Stimulated activated effector memory CD8-positive, alpha-beta T cell treated with anti-CD3 and anti-CD28 coated beads, Interleukin-12 subunit alpha, Interleukin-12 subunit beta, amount 100 ng/mL, for 72 hours (primary cell): ENCODE data around the gene ATAD5.
A peak's percentile ranks its signal among the peaks of the same experiment; 100 is the strongest.
"Not testable (repeated sequence)": the region's sequence is repeated elsewhere in the genome, so short reads cannot be mapped to it uniquely, and the experiment has no call there.

Experiments used
- ATAC-seq: fragments of 150-1000 bp; cut with Tn5 transposase; 2 replicates; pipeline ENCODE4 v1.10.0; 2021
- DNase-seq, 2 donors: peaks; one replicate each; pipeline ENCODE4 v3.0.0; 2021 to 2022; ENCODE audit warnings: low spot score in 2 of 2
- H3K27ac Mint-ChIP-seq: one replicate; pipeline ENCODE4 v1.8.0; 2022; ENCODE audit warnings: mild to moderate bottlenecking, mixed read lengths
- H3K36me3 Mint-ChIP-seq: one replicate; pipeline ENCODE4 v1.8.0; 2022; ENCODE audit warnings: mild to moderate bottlenecking, mixed read lengths
- H3K4me1 Mint-ChIP-seq: one replicate; pipeline ENCODE4 v1.8.0; 2022; ENCODE audit warnings: mixed read lengths
- H3K4me3 Mint-ChIP-seq: one replicate; pipeline ENCODE4 v1.8.0; 2022; ENCODE audit warnings: mild to moderate bottlenecking, mixed read lengths
- H3K9me3 Mint-ChIP-seq: one replicate; pipeline ENCODE4 v1.8.0; 2022; ENCODE audit warnings: mixed read lengths

The ATAD5 gene

DNA sequence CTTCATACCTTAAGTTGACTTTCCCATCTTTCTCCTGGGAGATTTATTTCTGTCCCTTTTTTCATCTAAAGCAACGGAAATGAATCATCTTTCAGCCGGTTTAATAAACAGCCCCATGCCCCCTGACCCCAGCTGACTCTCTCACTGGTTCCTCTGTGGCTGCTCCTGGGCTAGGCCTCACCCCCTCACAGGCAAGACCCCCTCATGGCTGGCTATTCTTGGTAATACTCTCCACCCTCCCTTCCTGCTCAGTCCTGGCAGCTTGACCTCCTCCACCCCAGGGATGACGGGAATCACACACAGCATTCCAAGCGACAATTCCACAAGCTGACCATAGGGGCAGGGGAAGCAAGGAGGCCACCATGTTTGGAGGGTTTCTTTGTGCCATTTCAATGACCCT is 88.5 kb downstream of the ATAD5 start:
- H3K36me3 Mint-ChIP-seq, result no peaks in the 10 kb centered on the region
- H3K9me3 Mint-ChIP-seq, result no peaks in the 10 kb centered on the region
- peaks cover 9% of the 10 kb centered on the region for H3K4me1 Mint-ChIP-seq
- ATAC-seq, result no peak
- no peak overlapping the region for H3K27ac Mint-ChIP-seq
- H3K4me3 Mint-ChIP-seq, result no peak overlapping the region
- DNase-seq, result no peak

DNA sequence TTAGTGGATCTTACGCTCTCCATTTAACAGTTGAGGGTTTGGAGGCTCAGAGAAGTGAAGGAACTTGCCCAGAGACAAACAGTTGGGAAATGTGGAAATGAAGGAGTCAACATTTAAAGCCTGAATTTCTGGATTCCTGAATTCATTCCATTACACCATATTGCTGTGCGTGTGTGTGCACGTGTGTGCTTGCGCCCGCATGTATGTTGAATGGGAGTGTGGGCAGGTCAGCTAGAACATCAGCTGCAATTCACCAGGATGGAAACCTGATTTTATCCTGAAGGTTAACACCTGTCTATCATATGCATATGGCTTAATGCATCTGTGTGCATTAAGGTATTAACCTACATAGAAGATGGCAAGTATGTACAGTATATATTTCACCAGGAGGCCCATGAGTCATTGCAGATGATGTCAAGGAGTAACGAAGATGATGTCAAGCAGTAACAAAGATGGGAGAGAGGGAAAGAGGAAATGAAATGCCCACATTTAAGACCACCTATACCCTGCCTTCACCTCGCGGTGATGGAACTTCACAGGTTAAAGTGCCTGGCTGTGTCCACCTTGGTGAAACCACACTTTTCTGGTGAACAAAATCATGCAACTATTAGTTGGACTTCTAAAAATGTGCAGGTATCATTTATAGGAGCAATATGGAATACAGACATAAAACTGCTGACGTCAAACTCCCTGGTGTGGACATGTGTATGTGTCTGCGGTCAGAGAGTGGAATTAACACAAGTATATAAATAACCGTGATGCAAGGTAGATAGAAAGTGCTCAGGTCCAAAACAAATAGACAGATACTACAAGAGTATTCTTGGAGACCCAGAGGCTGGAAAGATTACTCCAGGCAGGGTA is 89.1 kb downstream of the ATAD5 start:
- no peak for DNase-seq
- no peak overlapping the region for H3K27ac Mint-ChIP-seq
- H3K4me3 Mint-ChIP-seq, result peak overlapping the region; percentile 68
- H3K4me1 Mint-ChIP-seq, result peaks cover 9% of the 10 kb centered on the region
- no peaks in the 10 kb centered on the region for H3K9me3 Mint-ChIP-seq
- ATAC-seq, result no peak
- no peaks in the 10 kb centered on the region for H3K36me3 Mint-ChIP-seq

DNA sequence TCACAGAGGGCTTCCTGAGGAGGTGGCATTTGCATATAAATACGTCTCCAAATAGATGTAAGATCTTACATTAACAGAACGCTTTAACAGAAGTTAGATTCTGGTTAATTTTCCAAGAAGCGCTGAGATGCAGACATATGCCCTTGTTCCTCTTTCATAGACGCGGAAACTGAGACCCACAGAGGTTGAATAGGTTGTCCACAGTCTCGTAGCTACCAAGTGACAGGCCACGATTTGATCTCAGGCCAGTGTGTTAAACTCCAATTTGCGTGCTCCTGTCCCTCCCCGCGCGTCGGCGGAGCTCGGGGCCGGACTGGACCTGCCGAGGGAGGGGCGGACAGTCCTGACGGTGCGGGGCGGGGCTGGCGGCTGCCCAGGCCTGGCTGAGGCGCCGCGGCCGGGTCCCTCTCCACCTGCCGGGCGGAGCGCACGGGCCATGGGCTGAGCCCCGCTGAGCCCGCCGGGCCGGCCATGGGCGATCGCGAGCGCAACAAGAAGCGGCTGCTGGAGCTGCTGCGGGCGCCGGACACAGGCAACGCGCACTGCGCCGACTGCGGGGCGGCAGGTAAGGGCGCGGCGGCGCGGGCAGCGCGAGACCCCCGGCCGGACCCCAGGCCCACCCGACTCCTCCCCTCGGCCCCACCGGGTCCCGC is 89.9 kb downstream of the ATAD5 start, which contains the start of gene ADAP2:
TSS of gene ADAP2 (plus strand) at position 402 of the 653 bp plus-strand sequence. CDS start at position 472, 70 bp downstream.
- DNase-seq (no peak), ATAC-seq (peak; percentile 45)
- H3K4me3 Mint-ChIP-seq, result peak within 1 kb of the TSS; percentile 68
- no peaks in the 10 kb centered on the region for H3K9me3 Mint-ChIP-seq
- no peak within 1 kb of the TSS for H3K27ac Mint-ChIP-seq
- peaks cover 9% of the 10 kb centered on the region for H3K4me1 Mint-ChIP-seq
- H3K36me3 Mint-ChIP-seq, result no peaks in the 10 kb centered on the region

GRCh38 chr17:30922235-30923030 is 90.7 kb downstream of the ATAD5 start:
- H3K4me3 Mint-ChIP-seq, result peak overlapping the region; percentile 68
- no peak overlapping the region for H3K27ac Mint-ChIP-seq
- DNase-seq (peak in 1 of 2 donors; percentile 52), ATAC-seq (peak; percentile 27)
- peaks cover 9% of the 10 kb centered on the region for H3K4me1 Mint-ChIP-seq
- H3K36me3 Mint-ChIP-seq, result no peaks in the 10 kb centered on the region
- no peaks in the 10 kb centered on the region for H3K9me3 Mint-ChIP-seq

- Mint-ChIP-seq H3K9me3 (no peaks in the 10 kb centered on the region), H3K4me1 (peaks cover 9% of the 10 kb centered on the region), H3K36me3 (no peaks in the 10 kb centered on the region), H3K4me3 (no peak overlapping the region), H3K27ac (no peak overlapping the region)
- ATAC-seq, result no peak
- DNase-seq, result no peak
Observed at GRCh38 chr17:30924341-30924740, 92.6 kb downstream of the ATAD5 start.

DNA sequence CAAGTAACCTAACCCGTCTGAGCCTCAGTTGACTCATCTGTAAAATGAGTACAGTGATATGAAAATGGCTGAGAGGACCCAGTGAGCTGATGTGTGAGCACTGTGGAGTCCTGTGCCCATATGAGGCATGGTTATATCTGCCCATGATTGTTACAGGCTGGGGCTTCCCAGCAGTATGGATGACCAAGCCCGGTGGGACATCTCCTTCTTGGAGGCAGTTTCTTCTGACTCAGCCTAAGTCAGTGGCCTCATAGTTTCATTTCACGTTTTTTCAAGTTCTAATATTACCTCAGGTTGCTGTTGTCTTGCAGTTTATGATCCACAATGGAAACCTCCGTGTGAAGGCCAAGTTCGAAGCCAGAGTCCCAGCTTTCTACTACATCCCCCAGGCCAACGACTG is 94.8 kb downstream of the ATAD5 start:
- DNase-seq (no peak), ATAC-seq (peak; percentile 56)
- H3K4me3 Mint-ChIP-seq, result no peak overlapping the region
- H3K36me3 Mint-ChIP-seq, result no peaks in the 10 kb centered on the region
- no peak overlapping the region for H3K27ac Mint-ChIP-seq
- H3K4me1 Mint-ChIP-seq, result peaks cover 9% of the 10 kb centered on the region
- H3K9me3 Mint-ChIP-seq, result no peaks in the 10 kb centered on the region

- Mint-ChIP-seq H3K4me1 (peaks cover 3% of the 10 kb centered on the region), H3K36me3 (no peaks in the 10 kb centered on the region), H3K9me3 (no peaks in the 10 kb centered on the region), H3K4me3 (no peak overlapping the region), H3K27ac (no peak overlapping the region)
- no peak for DNase-seq
- ATAC-seq, result no peak
Observed at GRCh38 chr17:30927756-30928155, 96.0 kb downstream of the ATAD5 start.

DNA sequence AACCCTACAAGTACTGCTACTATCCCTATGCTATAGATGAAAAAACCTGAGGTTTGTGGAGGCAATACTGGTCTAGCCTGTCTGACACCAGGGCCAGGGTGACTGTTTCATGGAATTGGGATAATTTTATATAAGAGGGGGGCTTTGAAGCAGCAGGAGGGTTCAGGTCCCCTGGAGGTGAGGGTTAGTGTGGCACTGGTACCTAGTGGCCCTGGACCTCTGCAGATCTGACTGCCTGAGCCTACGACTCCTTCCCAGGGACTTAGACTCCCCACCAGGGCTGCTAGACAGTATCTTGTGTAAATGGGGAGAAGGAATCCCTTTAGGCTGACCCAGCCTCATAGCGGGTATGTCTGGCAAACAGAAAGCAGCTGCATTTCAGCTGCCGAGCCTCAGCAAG is 96.8 kb downstream of the ATAD5 start:
- Mint-ChIP-seq H3K27ac (no peak overlapping the region), H3K4me3 (no peak overlapping the region), H3K9me3 (no peaks in the 10 kb centered on the region), H3K4me1 (no peaks in the 10 kb centered on the region), H3K36me3 (no peaks in the 10 kb centered on the region)
- DNase-seq, result no peak
- no peak for ATAC-seq

DNA sequence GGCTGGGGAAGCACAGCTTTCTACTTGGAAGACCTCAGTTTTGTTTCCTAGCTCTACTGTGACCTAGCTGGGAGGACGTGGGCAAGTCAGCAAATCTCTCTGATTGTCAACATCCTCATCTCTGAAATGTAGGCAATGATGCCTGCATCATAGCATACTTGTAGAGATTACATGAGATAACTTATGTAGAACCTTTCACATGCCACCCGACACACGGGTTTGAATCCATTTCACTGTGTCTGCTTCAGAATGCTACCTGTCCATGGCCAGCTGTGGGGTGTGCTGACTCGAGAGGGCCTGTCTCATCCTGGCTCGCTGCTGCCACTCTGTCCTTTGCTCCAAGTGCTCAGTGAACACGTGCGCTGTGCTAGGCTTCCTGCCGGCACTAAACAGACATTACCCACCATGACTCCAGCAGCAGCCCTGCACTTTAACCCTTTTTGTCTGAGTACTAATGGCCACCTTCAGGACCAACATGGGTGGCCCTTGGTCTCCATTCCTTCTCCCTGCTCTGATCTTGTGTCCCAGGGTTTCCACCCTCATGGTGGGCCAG is 97.4 kb downstream of the ATAD5 start:
- Mint-ChIP-seq H3K4me3 (no peak overlapping the region), H3K36me3 (no peaks in the 10 kb centered on the region), H3K27ac (no peak overlapping the region), H3K4me1 (no peaks in the 10 kb centered on the region), H3K9me3 (no peaks in the 10 kb centered on the region)
- no peak for DNase-seq
- no peak for ATAC-seq

- H3K27ac Mint-ChIP-seq, ATAC-seq, DNase-seq, H3K4me1 Mint-ChIP-seq, H3K4me3 Mint-ChIP-seq, H3K36me3 Mint-ChIP-seq, H3K9me3 Mint-ChIP-seq: not testable (repeated sequence)
Observed at GRCh38 chr17:30929861-30930260, 98.1 kb downstream of the ATAD5 start.

DNA sequence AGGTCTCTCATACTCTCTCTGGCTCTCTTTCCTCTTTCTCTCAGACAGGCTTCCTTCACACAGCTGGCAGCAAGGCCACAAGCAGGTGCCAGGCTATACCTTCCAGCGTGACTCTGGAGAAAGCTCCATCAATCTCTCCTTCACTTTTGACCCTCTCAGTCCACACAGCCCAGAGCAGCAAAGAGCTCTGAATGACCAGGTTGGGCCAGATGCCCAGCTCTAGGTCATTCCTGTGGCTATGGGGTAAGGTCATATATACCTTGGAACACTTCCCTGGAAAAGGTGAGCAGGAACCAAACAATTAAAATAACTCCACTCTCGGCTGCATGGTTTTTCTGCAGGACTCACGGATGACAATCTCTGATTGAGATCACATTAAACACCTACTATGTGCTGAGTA is 98.7 kb downstream of the ATAD5 start:
- ATAC-seq (no peak), DNase-seq (no peak)
- H3K36me3 Mint-ChIP-seq, result no peaks in the 10 kb centered on the region
- H3K4me3 Mint-ChIP-seq, result no peak overlapping the region
- H3K9me3 Mint-ChIP-seq, result no peaks in the 10 kb centered on the region
- H3K4me1 Mint-ChIP-seq, result no peaks in the 10 kb centered on the region
- H3K27ac Mint-ChIP-seq, result no peak overlapping the region

GRCh38 chr17:30931582-30931981 is 99.8 kb downstream of the ATAD5 start:
- H3K9me3 Mint-ChIP-seq, H3K36me3 Mint-ChIP-seq: not testable (repeated sequence)

DNA sequence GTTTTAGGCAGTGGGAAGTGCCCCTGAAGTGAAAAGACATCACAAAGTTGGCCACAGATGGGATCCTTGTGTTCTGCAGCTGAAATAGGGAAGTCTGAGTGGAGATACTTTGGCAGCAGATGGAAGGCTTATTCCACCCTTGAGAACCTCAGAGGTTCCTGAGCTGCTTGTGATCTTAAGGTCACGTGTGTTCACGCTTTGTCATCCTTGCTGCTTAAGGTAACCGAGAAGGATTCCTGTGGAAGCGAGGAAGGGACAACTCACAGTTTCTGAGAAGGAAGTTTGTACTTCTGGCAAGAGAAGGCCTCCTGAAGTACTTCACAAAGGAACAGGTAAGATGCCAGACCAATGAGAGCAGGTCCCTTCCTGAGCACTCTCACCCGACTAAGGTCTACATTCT is 102.2 kb downstream of the ATAD5 start:
- Mint-ChIP-seq H3K4me3 (no peak overlapping the region), H3K27ac (no peak overlapping the region), H3K9me3 (no peaks in the 10 kb centered on the region), H3K36me3 (no peaks in the 10 kb centered on the region), H3K4me1 (no peaks in the 10 kb centered on the region)
- no peak for DNase-seq
- no peak for ATAC-seq

More at GRCh38 chr17:30931582-30931981, 99.8 kb downstream of the ATAD5 start:
- H3K4me3 Mint-ChIP-seq, H3K4me1 Mint-ChIP-seq, H3K27ac Mint-ChIP-seq, DNase-seq, ATAC-seq: not testable (repeated sequence)

- Mint-ChIP-seq H3K36me3 (no peaks in the 10 kb centered on the region), H3K4me3 (peak overlapping the region; percentile 8), H3K9me3 (no peaks in the 10 kb centered on the region), H3K27ac (peak overlapping the region; percentile 64), H3K4me1 (no peaks in the 10 kb centered on the region)
- no peak for DNase-seq
- no peak for ATAC-seq
Observed at GRCh38 chr17:30939051-30939689, 107.4 kb downstream of the ATAD5 start.
